K562 (cell line): Measurements from ENCODE around the gene ZNF12. TPM values are rescaled to one million over a fixed set of nuclear protein-coding genes. Genes with fewer than 3 reads are reported as not detected.
A peak's percentile ranks its signal among the peaks of the same experiment; 100 is the strongest.

Experiments used
- ATAC-seq: fragments of 200-7000 bp; cut with Tn5 transposase; 3 replicates; pipeline ENCODE4 v1.9.1; 2020; ENCODE audit warnings: moderate library complexity
- BruUV-seq: library from RNA; stranded (reverse); fragments of 400-500 nt; replicated peaks from 2 replicates; lab custom pipeline; 2021; lab: Mats Ljungman, UMichigan
- CTCF ChIA-PET: fragments of 300-600 bp; formaldehyde crosslinking; extraction: SDS; loops from one replicate; lab custom pipeline; 2021; ENCODE audit warnings: low intra/inter-chr PET ratio; lab: Yijun Ruan, JAX
- POLR2A ChIA-PET: fragments of 300-600, 350-650 bp; sonication (Branson Sonifier 250); formaldehyde crosslinking; extraction: SDS; loops from one replicate; lab custom pipeline; 2021; ENCODE audit warnings: antibody characterized with exemption, inconsistent platforms; lab: Yijun Ruan, JAX
- DNase-seq, 4 experiments: peaks; one replicate each; pipeline versions ENCODE4 v3.0.0 to v3.0.0-alpha.2; 2011 to 2018; ENCODE audit warnings: low spot score in 3 of 4, mixed read lengths in 3 of 4; ENCODE audit errors: extremely low read depth in 1 of 4
- FAIRE-seq: peaks from 2 replicates; lab custom pipeline; 2011; peaks lifted over from hg19 to GRCh38; lab: Jason Lieb, UNC
- H2AFZ ChIP-seq: 2 replicates; pipeline ENCODE4 v1.6.0; 2011; ENCODE audit warnings: low read depth, low read length, control low read depth, inconsistent platforms
- H3K27ac ChIP-seq: fragments of 200-600 bp; 3 replicates; pipeline ENCODE4 v1.8.0; 2011; ENCODE audit warnings: low read depth, mild to moderate bottlenecking, control low read depth, inconsistent platforms, low read length, moderate library complexity, mixed read lengths; ENCODE audit errors: extremely low read depth
- H3K27me3 ChIP-seq, 2 experiments: fragments of 300-600 bp in 1 of 2; 2 replicates in 1 of 2; 3 replicates in 1 of 2; pipeline versions ENCODE4 v1.6.0 to v1.8.0; 2011; ENCODE audit warnings: inconsistent platforms in 2 of 2, low read length in 2 of 2, mild to moderate bottlenecking in 1 of 2, mixed read lengths in 1 of 2, moderate library complexity in 1 of 2; ENCODE audit not compliant: control insufficient read depth in 2 of 2, insufficient read depth in 2 of 2
- H3K36me3 ChIP-seq: fragments of 300-600 bp; 3 replicates; pipeline ENCODE4 v1.8.0; 2011; ENCODE audit warnings: mild to moderate bottlenecking, low read length, inconsistent platforms; ENCODE audit not compliant: control insufficient read depth, insufficient read depth
- H3K4me1 ChIP-seq, 2 experiments: fragments of 200-600 bp in 1 of 2; replicated peaks in 1 of 2; 2 replicates in 1 of 2; 3 replicates in 1 of 2; pipeline versions ENCODE4 v1.5.1 to v1.8.0; 2011; ENCODE audit warnings: inconsistent platforms in 2 of 2, low read length in 2 of 2, mild to moderate bottlenecking in 1 of 2, mixed read lengths in 1 of 2, moderate library complexity in 1 of 2; ENCODE audit not compliant: control insufficient read depth in 2 of 2, insufficient read depth in 2 of 2
- H3K4me2 ChIP-seq: 2 replicates; pipeline ENCODE4 v1.6.1; 2011; ENCODE audit warnings: low read length, control low read depth, inconsistent platforms, mixed read lengths; ENCODE audit not compliant: insufficient read depth
- H3K4me3 ChIP-seq: fragments of 200-600 bp; sonication (generic), shearing (Covaris generic); 2 replicates; pipeline ENCODE4 v1.5.1; 2016; ENCODE audit warnings: control low read depth, inconsistent platforms
- H3K79me2 ChIP-seq: fragments of 200-600 bp; 3 replicates; pipeline ENCODE4 v1.8.0; 2011; ENCODE audit warnings: low read length, inconsistent platforms; ENCODE audit not compliant: control insufficient read depth, insufficient read depth
- H3K9ac ChIP-seq, 2 experiments: 2 replicates each; pipeline versions ENCODE4 v1.6.0 to v1.6.1; 2011; ENCODE audit warnings: low read depth in 2 of 2, low read length in 2 of 2, control low read depth in 1 of 2, inconsistent platforms in 1 of 2, mild to moderate bottlenecking in 1 of 2, mixed read lengths in 1 of 2; ENCODE audit not compliant: insufficient read depth in 1 of 2
- H3K9me1 ChIP-seq: one replicate; pipeline ENCODE4 v1.6.0; 2011; ENCODE audit warnings: inconsistent platforms, mild to moderate bottlenecking, low read length, moderate library complexity; ENCODE audit not compliant: control insufficient read depth, insufficient read depth
- H3K9me3 ChIP-seq: replicated peaks from 2 replicates; pipeline ENCODE4 v1.5.1; 2011; ENCODE audit warnings: low read depth, low read length, inconsistent platforms; ENCODE audit not compliant: control insufficient read depth, insufficient read depth
- H4K20me1 ChIP-seq: replicated peaks from 2 replicates; pipeline ENCODE4 v1.6.1; 2011; ENCODE audit warnings: low read length, inconsistent platforms, mixed read lengths; ENCODE audit not compliant: control insufficient read depth, insufficient read depth
- FUS ChIP-seq: fragments of 200-400 bp; formaldehyde crosslinking; optimal IDR thresholded peaks from 2 replicates; pipeline ENCODE3; 2017; ENCODE audit warnings: low read depth, low read length
- RBFOX2 ChIP-seq: fragments of 200-400 bp; formaldehyde crosslinking; IDR thresholded peaks from 2 replicates; pipeline ENCODE4 v1.6.1; 2017; ENCODE audit warnings: low read depth, mild to moderate bottlenecking, low read length, moderate library complexity
- RBM17 ChIP-seq: fragments of 200-400 bp; formaldehyde crosslinking; IDR thresholded peaks from 2 replicates; pipeline ENCODE4 v1.6.1; 2017; ENCODE audit warnings: low read depth, mild to moderate bottlenecking, low read length, borderline replicate concordance
- TAF9B ChIP-seq: fragments of 450-650 bp; IDR thresholded peaks from 2 replicates; pipeline ENCODE4 v1.6.1; 2018; ENCODE audit warnings: mild to moderate bottlenecking; ENCODE audit not compliant: partially characterized antibody
- U2AF2 ChIP-seq: fragments of 200-400 bp; formaldehyde crosslinking; optimal IDR thresholded peaks from 2 replicates; pipeline ENCODE3; 2017; ENCODE audit warnings: low read depth, mild to moderate bottlenecking, low read length
- WGBS: fragments of 100-300 bp; shearing (Covaris generic); methylation state at CpG from one replicate; pipeline ENCODE4 v1.1.6; 2016; ENCODE audit warnings: low coverage, mixed read lengths; ENCODE audit not compliant: insufficient coverage; ENCODE audit errors: missing lambda C conversion rate; 5-methylcytosine and 5-hydroxymethylcytosine counted together
- in situ Hi-C: fragments of 300-500 bp; cut with MboI; formaldehyde crosslinking; loops from 4 replicates; pipeline ENCODE4 v1.15.0; 2018; ENCODE audit warnings: inconsistent platforms, mixed read lengths
- intact Hi-C: fragments of 100-400 bp; cut with micrococcal nuclease; formaldehyde crosslinking; loops from 2 replicates; pipeline ENCODE4 v1.14.2; 2022
- polyA plus RNA-seq, 8 experiments: library from polyadenylated mRNA; depleted of rRNA in 4 of 8; stranded (reverse) in 5 of 8; unstranded in 3 of 8; fragments of >200 nt; fragmentation: Nextera tagmentation in 2 of 8; fragmentation: Illumina TruSeq in 1 of 8; extraction: Ambion mirVana in 2 of 8; extraction: Trizol in 1 of 8; gene quantifications; 2 replicates each; pipeline versions ENCODE4 v1.2.1 to v1.2.3, GENCODE V29; 2011 to 2014; ENCODE audit warnings: inconsistent platforms in 1 of 8, missing spikeins in 1 of 8
- total RNA-seq, 7 experiments: library from RNA; depleted of rRNA in 6 of 7; stranded (reverse); fragments of >200 nt in 6 of 7; fragmentation: Illumina TruSeq in 2 of 7; extraction: Trizol in 2 of 7; gene quantifications; 2 replicates each; pipeline versions ENCODE4 v1.2.1 to v1.2.3, GENCODE V29; 2011 to 2021; ENCODE audit warnings: low replicate concordance in 1 of 7
- TF ChIP-seq, protein P1 (sequence below): fragments of 200-800 bp; sonication (Bioruptor generic); IDR thresholded peaks from 2 replicates; pipeline ENCODE4 v1.6.1; 2017; ENCODE audit warnings: missing genetic modification characterization, missing compliant biosample characterization
- TF ChIP-seq, protein P2 (sequence below): fragments of 250-450 bp; sonication (Bioruptor Pico); IDR thresholded peaks from 2 replicates; pipeline ENCODE4 v1.4.0; 2020; ENCODE audit warnings: mild to moderate bottlenecking, moderate library complexity, borderline replicate concordance
- TF ChIP-seq, protein P3 (sequence below): fragments of 450-650 bp; formaldehyde crosslinking; IDR thresholded peaks from 2 replicates; pipeline ENCODE4 v1.4.0; 2020; ENCODE audit warnings: mild to moderate bottlenecking, moderate library complexity

ZNF12 gene
- total and polyA plus RNA-seq, 9 of the 15 experiments (the other 6 are each of a cell fraction or from before 2014, with no cell fraction given) = 5.8 to 32.3 (median 18.9) TPM

DNA sequence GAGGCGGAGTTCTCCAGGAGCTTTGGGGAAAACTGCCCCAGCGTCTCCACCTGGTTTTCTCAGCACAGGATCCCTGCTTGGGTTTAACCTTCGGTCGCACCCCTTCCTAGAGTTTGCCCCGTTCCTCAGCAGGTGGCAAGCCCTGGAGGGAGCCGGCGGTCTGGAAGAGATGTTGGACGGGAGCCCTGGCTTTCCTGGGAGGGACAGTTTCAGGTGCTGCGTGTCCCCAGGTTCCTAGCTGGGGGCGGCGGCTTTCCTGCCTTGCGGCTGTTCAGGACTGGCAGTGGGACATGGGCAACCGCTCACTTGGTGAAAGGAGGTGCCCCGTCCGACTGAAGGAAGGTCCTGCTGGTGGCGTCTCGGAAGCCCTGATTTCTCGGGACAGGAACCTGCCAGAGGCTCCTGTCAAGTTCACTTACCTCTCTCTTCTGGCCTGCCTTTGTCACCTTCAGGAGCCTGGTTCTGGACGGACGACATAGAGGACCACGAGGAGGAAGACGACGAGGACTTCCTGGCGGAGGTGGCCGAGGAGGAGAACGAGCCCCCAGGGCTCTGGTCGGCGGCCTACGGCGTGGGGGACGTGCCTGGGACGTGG lies 54.8 kb downstream of the ZNF12 start:
- no peak for ATAC-seq
- no peak overlapping the region for H2AFZ ChIP-seq
- no TSS peak for BruUV-seq
- no peaks in the 10 kb centered on the region for H4K20me1 ChIP-seq
- H3K36me3 ChIP-seq = peaks cover 71% of the 10 kb centered on the region; the same call in 2 of the 3 replicates
- in situ Hi-C loops (no loop called here), intact Hi-C loops (no loop called here)
- DNase-seq = peak in 1 of 4 experiments; percentile 10
- H3K9me1 ChIP-seq = no peaks in the 10 kb centered on the region
- 0 out of 3 replicates have a peak, but pooled peaks cover 7% of the 10 kb centered on the region for H3K79me2 ChIP-seq
- 99% methylated on average over 15 of the region's 32 CpGs for WGBS
- no peak overlapping the region for H3K4me3 ChIP-seq
- ChIA-PET POLR2A (no interaction called here), CTCF (no interaction called here)
- H3K9me3 ChIP-seq = peaks cover 12% of the 10 kb centered on the region
- H3K4me2 ChIP-seq = no peak overlapping the region
- peaks cover 0 to 6% of the 10 kb centered on the region in 2 experiments; a peak in 2 of 5 replicates for H3K4me1 ChIP-seq
- no peak overlapping the region for H3K9ac ChIP-seq
- no peaks in the 10 kb centered on the region for H3K27me3 ChIP-seq
- no peak overlapping the region for H3K27ac ChIP-seq
- no peak for FAIRE-seq
- TF ChIP-seq RBM17 = no peak
- TF ChIP-seq RBFOX2 = peak; percentile 36

DNA sequence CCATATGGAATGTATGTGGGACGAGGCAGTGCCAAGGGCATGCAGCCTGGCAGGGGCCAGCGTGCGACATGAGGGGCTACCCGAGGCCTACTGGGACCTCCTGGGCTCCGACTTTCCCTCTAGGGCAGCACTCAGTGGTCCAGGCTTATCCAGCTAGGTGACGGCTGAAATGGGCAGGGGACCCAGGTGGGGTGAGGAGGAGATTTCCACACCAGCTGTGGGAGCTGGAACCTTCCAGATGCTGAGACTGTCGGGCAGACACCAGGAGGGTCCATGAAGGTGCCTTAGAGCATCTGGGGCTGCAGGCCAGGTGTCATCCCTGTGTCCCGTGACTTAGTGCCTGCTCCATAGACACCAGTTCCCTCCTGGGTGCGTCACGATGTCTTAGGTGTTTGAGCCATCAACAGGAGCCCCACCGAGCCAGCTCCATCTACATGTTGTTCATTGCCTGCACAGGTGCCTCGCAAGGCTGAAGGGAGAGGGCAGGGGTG lies 56.2 kb downstream of the ZNF12 start:
- intact Hi-C loops = no loop called here
- H3K4me1 ChIP-seq = peaks cover 0 to under 1% of the 10 kb centered on the region in 2 experiments; a peak in 2 of 5 replicates
- peaks cover 82% of the 10 kb centered on the region; the same call in 2 of the 3 replicates for H3K36me3 ChIP-seq
- no peak overlapping the region for H3K4me2 ChIP-seq
- no peaks in the 10 kb centered on the region for H3K27me3 ChIP-seq
- no peaks in the 10 kb centered on the region for H4K20me1 ChIP-seq
- H3K79me2 ChIP-seq = 0 out of 3 replicates have a peak, but pooled peaks cover 7% of the 10 kb centered on the region
- no TSS peak for BruUV-seq
- in situ Hi-C loops = no loop called here
- no peaks in the 10 kb centered on the region for H3K9me1 ChIP-seq
- DNase-seq (peak in 1 of 4 experiments; percentile 9), FAIRE-seq (no peak), ATAC-seq (no peak)
- no peak overlapping the region for H3K27ac ChIP-seq
- peaks cover 12% of the 10 kb centered on the region for H3K9me3 ChIP-seq
- no peak overlapping the region for H2AFZ ChIP-seq
- H3K9ac ChIP-seq = no peak overlapping the region
- no peak overlapping the region for H3K4me3 ChIP-seq
- POLR2A ChIA-PET = interaction anchor here (1.8 kb wide), 1 partner anchor 12 kb away, joined by 5 read pairs; no protein-coding TSS in a partner anchor
- CTCF ChIA-PET = no interaction called here
- WGBS = 98% methylated on average over 11 of the region's 12 CpGs
- TF ChIP-seq TAF9B = no peak
- TF ChIP-seq, protein P1, sequence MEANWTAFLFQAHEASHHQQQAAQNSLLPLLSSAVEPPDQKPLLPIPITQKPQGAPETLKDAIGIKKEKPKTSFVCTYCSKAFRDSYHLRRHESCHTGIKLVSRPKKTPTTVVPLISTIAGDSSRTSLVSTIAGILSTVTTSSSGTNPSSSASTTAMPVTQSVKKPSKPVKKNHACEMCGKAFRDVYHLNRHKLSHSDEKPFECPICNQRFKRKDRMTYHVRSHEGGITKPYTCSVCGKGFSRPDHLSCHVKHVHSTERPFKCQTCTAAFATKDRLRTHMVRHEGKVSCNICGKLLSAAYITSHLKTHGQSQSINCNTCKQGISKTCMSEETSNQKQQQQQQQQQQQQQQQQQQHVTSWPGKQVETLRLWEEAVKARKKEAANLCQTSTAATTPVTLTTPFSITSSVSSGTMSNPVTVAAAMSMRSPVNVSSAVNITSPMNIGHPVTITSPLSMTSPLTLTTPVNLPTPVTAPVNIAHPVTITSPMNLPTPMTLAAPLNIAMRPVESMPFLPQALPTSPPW (CRISPR knock-in tag) = no peak
- TF ChIP-seq, protein P2, sequence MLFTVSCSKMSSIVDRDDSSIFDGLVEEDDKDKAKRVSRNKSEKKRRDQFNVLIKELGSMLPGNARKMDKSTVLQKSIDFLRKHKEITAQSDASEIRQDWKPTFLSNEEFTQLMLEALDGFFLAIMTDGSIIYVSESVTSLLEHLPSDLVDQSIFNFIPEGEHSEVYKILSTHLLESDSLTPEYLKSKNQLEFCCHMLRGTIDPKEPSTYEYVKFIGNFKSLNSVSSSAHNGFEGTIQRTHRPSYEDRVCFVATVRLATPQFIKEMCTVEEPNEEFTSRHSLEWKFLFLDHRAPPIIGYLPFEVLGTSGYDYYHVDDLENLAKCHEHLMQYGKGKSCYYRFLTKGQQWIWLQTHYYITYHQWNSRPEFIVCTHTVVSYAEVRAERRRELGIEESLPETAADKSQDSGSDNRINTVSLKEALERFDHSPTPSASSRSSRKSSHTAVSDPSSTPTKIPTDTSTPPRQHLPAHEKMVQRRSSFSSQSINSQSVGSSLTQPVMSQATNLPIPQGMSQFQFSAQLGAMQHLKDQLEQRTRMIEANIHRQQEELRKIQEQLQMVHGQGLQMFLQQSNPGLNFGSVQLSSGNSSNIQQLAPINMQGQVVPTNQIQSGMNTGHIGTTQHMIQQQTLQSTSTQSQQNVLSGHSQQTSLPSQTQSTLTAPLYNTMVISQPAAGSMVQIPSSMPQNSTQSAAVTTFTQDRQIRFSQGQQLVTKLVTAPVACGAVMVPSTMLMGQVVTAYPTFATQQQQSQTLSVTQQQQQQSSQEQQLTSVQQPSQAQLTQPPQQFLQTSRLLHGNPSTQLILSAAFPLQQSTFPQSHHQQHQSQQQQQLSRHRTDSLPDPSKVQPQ = no peak
- no peak for TF ChIP-seq FUS
- TF ChIP-seq, protein P3, sequence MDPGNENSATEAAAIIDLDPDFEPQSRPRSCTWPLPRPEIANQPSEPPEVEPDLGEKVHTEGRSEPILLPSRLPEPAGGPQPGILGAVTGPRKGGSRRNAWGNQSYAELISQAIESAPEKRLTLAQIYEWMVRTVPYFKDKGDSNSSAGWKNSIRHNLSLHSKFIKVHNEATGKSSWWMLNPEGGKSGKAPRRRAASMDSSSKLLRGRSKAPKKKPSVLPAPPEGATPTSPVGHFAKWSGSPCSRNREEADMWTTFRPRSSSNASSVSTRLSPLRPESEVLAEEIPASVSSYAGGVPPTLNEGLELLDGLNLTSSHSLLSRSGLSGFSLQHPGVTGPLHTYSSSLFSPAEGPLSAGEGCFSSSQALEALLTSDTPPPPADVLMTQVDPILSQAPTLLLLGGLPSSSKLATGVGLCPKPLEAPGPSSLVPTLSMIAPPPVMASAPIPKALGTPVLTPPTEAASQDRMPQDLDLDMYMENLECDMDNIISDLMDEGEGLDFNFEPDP = no peak
- TF ChIP-seq U2AF2 = no peak
